ENCODE measurements around the gene LARGE1.

DNA sequence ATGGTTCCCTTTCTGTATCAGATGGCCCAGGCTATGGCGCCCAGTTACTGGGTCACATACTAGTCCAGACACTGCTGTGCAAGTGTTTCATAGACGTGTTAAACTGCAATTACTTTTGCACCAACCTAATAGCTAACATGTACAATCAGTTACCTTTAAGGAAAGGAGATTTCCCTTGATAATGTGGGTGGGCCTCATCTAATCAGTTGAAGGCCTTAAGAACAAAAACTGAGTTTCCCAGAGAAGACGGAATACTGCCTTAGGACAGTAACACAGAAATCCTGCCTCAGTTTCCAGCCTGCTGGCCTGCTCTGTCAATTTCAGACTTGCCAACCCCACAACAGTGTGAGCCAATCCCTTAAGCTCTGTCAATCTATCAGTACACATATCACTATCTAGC is 632.2 kb downstream of the LARGE1 start:
- TF ChIP-seq FOXM1 (IDR thresholded peaks at IDR 0.05; ENCODE audit: borderline replicate concordance, low read depth) (no peak), MAX (IDR thresholded peaks at IDR 0.05) (no peak), YY1 (IDR thresholded peaks at IDR 0.05; ENCODE audit: low read depth) (no peak), NFIC (IDR thresholded peaks at IDR 0.05) (no peak)
